ENCODE data around the gene CEL. TPM values are rescaled to one million over a fixed set of nuclear protein-coding genes. Genes with fewer than 3 reads are reported as not detected.
"Not testable (repeated sequence)": the region's sequence is repeated elsewhere in the genome, so short reads cannot be mapped to it uniquely, and the experiment has no call there.

The CEL gene
- total RNA-seq, 2 donors from 2014 or later: 0.61 to 16.6 TPM

DNA sequence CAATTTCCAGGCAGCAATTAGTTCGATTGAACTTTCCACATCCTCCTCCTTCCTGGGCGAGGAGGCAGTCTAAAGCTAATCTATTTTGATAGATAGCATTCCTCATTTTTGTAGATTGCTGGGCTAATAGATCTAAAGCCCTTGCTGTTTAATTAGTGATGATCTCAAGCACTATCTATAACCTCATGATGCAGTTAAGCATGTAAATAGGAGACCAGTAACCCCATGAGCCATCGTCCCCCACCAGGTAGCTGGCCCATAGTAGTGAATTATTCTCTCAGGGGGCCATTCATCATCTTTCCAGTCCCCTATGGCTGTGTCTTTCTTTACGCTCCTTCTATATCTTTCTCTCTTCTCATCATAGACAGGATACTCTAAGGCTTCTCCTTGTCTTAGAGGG lies 14.9 kb downstream of the CEL start:
- no peaks in the 10 kb centered on the region for H3K9me3 ChIP-seq
- no peak overlapping the region for H3K9ac ChIP-seq (ENCODE audit: low read depth in 2 of 2, low read length in 2 of 2)
- H3K36me3 ChIP-seq: no peaks in the 10 kb centered on the region
- no peaks in the 10 kb centered on the region for H3K27me3 ChIP-seq
- H3K27ac ChIP-seq: no peak overlapping the region
- no peak for DNase-seq
- TF ChIP-seq CTCF (IDR thresholded peaks at IDR 0.05): no peak
- intact Hi-C loops (cut with DNase I): no loop called here
- no peak overlapping the region for H3K4me3 ChIP-seq
- no peaks in the 10 kb centered on the region for H3K4me1 ChIP-seq

- intact Hi-C loops (cut with DNase I): no loop called here
- H3K27me3 ChIP-seq: no peaks in the 10 kb centered on the region
- DNase-seq: no peak
- H3K4me1 ChIP-seq: no peaks in the 10 kb centered on the region
- no peaks in the 10 kb centered on the region for H3K9me3 ChIP-seq
- no peak for TF ChIP-seq CTCF (IDR thresholded peaks at IDR 0.05)
- H3K4me3 ChIP-seq: no peak overlapping the region
- no peak overlapping the region for H3K27ac ChIP-seq
- H3K9ac ChIP-seq (ENCODE audit: low read depth in 2 of 2, low read length in 2 of 2): no peak overlapping the region
- no peaks in the 10 kb centered on the region for H3K36me3 ChIP-seq
These were observed 16.7 kb downstream of the CEL start for GRCh38 chr9:133078486-133078885.

DNA sequence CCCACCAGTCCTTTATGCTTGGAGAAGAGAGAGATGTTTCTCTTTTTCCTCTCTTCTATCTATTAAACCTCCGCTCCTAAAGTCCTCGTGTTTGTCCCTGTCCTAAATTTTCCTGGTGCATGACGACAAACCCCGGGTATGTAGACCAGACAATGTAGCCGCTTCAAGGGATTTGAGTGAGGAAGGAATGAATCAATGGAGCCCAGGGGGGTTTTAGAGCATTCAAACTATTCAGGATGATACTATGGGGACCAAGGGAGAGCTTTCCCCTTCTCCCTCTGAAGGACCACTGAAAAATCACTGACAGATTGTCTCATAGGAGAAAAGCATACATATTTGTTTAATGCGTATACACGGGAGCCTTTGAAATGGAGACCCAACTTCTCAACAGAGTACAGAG lies 18.4 kb downstream of the CEL start:
- no peak overlapping the region for H3K9ac ChIP-seq (ENCODE audit: low read depth in 2 of 2, low read length in 2 of 2)
- H3K27ac ChIP-seq: no peak overlapping the region
- H3K9me3 ChIP-seq: no peaks in the 10 kb centered on the region
- no peak for TF ChIP-seq CTCF (IDR thresholded peaks at IDR 0.05)
- intact Hi-C loops (cut with DNase I): no loop called here
- H3K36me3 ChIP-seq: no peaks in the 10 kb centered on the region
- H3K4me3 ChIP-seq: no peak overlapping the region
- H3K4me1 ChIP-seq: no peaks in the 10 kb centered on the region
- no peak for DNase-seq
- no peaks in the 10 kb centered on the region for H3K27me3 ChIP-seq

GRCh38 chr9:133080786-133081779 lies 19.3 kb downstream of the CEL start:
- DNase-seq; H3K27me3 ChIP-seq; H3K27ac ChIP-seq; H3K4me1 ChIP-seq; H3K9ac ChIP-seq (ENCODE audit: low read depth in 2 of 2, low read length in 2 of 2); H3K9me3 ChIP-seq; H3K4me3 ChIP-seq; H3K36me3 ChIP-seq; intact Hi-C loops (cut with DNase I): not testable (repeated sequence)

- intact Hi-C loops (cut with DNase I); H3K36me3 ChIP-seq; H3K9ac ChIP-seq (ENCODE audit: low read depth in 2 of 2, low read length in 2 of 2); H3K4me3 ChIP-seq; H3K27ac ChIP-seq; H3K27me3 ChIP-seq; H3K9me3 ChIP-seq; H3K4me1 ChIP-seq; DNase-seq: not testable (repeated sequence)
These were observed 20.3 kb downstream of the CEL start for GRCh38 chr9:133081957-133082644.

DNA sequence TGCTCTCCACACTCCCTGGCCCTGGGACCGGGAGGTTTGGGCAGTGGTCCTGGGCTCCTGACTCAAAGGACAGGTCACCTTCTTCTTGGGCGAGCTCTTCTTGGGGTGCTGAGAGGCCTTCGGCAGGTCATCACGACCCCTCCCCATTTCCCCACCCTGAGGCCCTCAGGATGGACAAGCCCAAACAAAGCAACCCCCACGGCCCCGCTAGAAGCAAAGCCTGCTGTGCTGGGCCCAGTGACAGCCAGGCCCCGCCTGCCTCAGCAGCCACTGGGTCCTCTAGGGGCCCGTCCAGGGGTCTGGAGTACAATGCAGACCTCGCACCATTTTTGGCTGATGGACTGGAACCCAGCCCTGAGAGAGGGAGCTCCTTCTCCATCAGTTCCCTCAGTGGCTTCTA lies 21.9 kb downstream of the CEL start:
- H3K4me3 ChIP-seq; H3K9me3 ChIP-seq; H3K9ac ChIP-seq (ENCODE audit: low read depth in 2 of 2, low read length in 2 of 2); H3K27me3 ChIP-seq; H3K4me1 ChIP-seq; H3K36me3 ChIP-seq; DNase-seq; intact Hi-C loops (cut with DNase I); H3K27ac ChIP-seq: not testable (repeated sequence)

GRCh38 chr9:133086212-133086860 lies 24.6 kb downstream of the CEL start:
- H3K36me3 ChIP-seq; H3K4me1 ChIP-seq; intact Hi-C loops (cut with DNase I); H3K9me3 ChIP-seq; H3K4me3 ChIP-seq; H3K27ac ChIP-seq; H3K9ac ChIP-seq (ENCODE audit: low read depth in 2 of 2, low read length in 2 of 2); H3K27me3 ChIP-seq; DNase-seq: not testable (repeated sequence)

All from colonic mucosa (tissue), 4 donors.